HG03108 (cell line): ENCODE measurements around the gene CREB5.
A peak's percentile ranks its signal among the peaks of the same experiment; 100 is the strongest.
"Not testable (repeated sequence)": the region's sequence is repeated elsewhere in the genome, so short reads cannot be mapped to it uniquely, and the experiment has no call there.

Experiments used
- ATAC-seq: cut with Tn5 transposase; IDR thresholded peaks from one replicate; pipeline ENCODE4 v1.9.1; 2021; ENCODE audit warnings: moderate library complexity; ENCODE audit not compliant: unreplicated experiment

CREB5 gene

DNA sequence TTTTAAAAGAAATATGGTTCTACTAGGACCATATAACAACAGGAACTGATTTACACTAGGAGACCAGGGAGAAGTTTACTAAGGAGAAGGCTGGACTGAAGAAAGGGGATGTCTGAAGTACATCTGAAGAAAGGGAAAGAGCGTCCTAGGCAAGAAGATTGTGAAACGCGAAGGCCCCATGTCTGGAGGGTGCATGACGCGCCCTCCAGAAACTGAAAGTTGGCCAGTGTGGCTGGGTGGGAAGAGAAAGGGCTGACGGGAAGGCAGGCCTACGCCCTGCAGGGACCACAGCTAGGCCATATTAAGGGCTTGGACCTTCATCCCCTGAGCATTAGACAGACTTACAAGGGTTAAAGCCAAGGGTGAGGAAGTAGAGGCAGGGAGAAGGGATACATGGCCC, 387.8 kb downstream of the CREB5 start:
- no peak for ATAC-seq

DNA sequence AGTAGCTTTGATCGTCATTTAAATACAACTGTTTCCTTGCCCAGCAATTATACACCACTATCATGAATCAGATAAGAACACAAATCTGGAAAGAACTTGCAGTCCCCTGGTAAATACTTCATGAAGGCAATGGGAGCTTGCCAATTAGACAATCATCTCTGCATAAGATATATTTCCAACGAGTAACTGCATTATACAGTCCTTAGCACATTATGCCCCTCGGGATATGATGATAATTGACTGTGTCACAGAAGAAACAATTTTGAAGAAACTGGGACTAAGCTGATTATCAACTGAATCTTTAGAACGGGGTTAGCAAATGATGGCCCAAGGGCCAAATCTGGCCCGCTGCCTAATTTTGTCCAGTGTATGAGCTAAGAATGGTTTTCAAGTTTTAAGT, 390.1 kb downstream of the CREB5 start:
- ATAC-seq, result no peak

- no peak for ATAC-seq
Measured at GRCh38 chr7:28804157-28804556, 391.8 kb downstream of the CREB5 start.

DNA sequence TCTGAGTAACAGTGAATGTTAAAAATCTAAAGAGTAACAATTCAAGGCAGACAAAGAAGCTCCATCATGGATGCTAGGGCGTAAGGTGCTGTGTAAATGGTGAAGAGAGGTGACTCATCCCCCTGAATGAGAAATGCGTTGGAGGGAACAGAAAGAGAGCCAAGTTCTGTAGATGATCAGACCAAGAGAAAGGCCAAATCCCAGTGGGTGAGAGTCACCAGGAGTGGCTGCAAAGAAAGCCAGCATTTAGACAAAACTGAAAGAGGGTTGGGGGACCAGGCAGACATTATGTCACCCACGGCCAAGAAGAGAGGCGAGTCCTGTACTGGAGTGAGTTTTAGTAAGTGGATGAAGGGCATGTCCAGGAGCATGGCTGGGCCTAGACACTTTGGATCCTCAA, 392.7 kb downstream of the CREB5 start:
- ATAC-seq, result no peak

- no peak for ATAC-seq
Measured at GRCh38 chr7:28806841-28807240, 394.5 kb downstream of the CREB5 start.

DNA sequence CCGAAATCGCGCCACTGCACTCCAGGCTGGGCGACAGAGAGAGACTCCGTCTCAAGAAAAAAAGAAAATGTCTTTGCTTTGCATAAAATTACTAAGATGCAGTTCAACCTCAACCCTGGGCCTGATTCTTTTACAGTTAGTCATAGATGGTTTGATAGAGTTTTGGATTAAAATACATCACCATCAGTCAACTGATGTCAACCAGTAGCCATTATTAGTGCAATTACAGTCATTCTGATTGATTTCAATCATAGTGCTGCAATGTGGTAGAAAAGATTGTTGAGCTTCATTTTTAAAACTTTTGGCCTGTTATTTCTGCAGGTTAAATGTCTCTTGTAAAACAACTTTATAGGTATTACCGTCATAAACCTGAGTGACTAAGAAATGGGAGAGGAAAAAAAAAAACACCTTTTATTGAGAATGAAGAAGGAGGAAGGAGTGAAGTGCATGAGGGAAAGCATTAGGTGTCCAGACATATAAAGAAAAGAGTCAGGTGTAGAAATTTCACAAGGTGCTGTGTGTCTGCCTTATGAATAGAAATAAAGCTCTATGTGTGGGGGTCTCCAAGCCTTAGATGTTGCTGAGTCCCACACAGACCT, 395.2 kb downstream of the CREB5 start:
- no peak for ATAC-seq

- peak; percentile 40 for ATAC-seq
Measured at GRCh38 chr7:28808796-28809533, 396.6 kb downstream of the CREB5 start.

DNA sequence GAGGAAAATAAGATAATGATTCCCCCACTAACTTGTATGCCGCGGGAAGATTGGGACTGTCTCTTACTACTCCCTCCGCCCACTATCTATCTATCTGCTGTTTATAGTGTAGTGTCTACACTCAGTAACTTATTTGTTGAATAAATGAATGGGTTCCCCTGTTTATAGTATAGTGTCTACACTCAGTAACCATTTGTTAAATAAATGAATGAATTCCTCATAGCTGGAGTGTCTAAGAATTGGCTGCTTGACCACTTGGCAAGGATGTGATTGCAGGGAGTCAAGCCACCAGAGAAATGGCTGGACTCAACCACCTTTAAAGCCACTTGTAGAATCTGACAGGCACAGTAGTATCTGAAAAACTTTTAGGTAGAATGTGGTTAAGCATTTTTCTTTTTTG, 398.7 kb downstream of the CREB5 start:
- ATAC-seq, result no peak

GRCh38 chr7:28811701-28812430, 399.5 kb downstream of the CREB5 start:
- ATAC-seq, result no peak

DNA sequence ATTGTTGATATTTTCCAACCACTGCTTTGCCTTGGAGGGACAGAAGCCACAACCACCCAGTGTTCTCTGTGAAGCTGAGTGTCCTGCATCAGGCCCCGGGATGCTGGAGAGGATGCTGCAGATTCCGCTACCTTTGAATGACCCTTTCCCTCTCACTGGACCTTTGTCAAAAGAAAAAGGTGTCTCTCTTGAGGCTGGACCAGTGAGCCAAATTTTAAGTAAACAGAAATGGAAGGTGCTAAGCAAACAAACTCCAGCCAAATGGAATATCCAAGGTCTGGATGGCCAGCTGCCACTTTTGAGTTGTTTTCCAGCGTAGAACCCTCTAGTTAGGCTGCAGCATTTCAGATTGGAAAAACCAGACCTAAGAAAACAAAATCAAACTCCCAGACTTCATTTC, 400.3 kb downstream of the CREB5 start:
- ATAC-seq, result no peak

DNA sequence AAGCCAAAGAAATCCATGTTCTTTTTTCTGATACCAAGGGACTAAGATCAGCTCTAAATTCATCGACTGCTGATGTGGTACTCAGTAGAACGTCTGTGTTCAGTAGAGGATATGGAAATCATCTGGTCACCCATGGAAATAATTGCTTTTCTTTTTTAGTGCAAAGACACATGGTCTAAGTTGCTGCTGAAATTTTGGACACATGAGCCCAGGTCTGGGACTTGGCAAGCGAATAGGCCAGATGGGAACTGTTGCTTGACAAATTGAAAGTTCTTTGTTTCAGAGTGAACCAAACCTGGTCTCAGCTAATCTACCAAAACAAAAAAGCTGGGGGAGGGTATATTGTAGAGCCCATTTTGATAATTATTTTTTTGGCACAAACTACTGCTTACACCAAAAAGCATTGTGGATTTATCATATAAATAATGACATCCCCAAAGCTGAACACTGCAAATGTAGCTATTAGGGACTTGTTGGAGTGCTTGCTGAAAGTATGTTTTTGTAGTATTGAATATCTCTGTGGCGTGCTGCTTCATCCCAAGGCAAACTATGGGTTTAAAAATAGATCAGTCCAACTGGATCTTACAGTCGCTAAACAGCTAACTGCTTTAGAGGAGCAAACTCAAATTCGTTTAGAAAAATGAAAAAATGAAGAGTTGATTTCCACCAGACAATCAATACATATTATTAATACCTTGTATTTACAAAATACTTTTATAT, 401.1 kb downstream of the CREB5 start:
- no peak for ATAC-seq

DNA sequence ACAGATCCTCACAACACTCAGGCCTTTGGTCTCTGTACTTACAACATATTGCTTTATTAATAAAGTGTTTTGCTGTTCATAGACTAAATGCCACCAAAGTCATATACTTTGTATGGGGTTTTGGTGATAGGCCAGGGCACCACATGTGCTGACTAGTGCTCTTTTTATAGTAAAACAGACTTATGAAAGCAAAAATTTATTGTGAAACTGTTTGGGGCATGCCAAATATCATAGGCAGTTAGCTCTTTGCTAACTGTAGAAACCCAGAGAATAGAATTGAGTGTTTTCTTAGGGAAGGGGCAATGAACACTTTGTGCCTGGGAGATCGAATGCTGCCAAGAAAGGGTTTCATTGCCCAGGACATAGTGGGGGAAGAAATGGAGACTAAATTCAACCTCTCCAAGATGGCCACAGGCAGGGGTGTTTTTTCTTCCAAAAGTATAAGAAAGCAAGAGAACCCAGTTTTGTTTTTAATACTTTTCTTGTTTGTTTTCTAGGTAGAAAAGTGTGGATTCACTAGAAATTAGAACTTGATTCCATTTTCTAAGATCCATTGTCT, 403.1 kb downstream of the CREB5 start:
- ATAC-seq, result peak; percentile 42

GRCh38 chr7:28815928-28816373, 403.6 kb downstream of the CREB5 start:
- peak; percentile 71 for ATAC-seq

GRCh38 chr7:28818996-28819395, 406.7 kb downstream of the CREB5 start:
- ATAC-seq, result no peak

- no peak for ATAC-seq
Measured at GRCh38 chr7:28823582-28823981, 411.3 kb downstream of the CREB5 start.

DNA sequence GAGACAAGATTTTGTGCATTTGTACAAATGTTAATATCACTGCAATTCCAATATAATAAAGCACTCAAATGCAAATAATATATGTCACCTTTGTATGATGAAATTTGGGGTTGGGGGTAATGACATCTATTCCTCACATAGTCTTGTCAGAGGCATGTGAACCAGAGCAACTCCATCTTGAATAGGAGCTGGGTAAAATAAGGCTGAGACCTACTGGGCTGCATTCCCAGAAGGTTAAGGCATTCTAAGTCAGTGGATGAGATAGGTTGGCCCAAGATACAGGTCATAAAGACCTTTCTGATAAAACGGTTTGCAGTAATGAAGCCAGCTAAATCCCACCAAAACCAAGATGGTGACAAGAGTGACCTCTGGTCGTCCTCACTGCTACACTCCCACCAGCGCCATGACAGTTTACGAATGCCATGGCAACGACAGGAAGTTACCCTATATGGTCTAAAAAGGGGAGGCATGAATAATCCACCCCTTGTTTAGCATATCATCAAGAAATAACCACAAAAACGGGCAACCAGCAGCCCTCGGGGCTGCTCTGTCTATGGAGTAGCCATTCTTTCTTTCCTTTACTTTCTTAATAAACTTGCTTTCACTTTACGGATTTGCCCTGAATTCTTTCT, 413.6 kb downstream of the CREB5 start:
- not testable (repeated sequence) for ATAC-seq

DNA sequence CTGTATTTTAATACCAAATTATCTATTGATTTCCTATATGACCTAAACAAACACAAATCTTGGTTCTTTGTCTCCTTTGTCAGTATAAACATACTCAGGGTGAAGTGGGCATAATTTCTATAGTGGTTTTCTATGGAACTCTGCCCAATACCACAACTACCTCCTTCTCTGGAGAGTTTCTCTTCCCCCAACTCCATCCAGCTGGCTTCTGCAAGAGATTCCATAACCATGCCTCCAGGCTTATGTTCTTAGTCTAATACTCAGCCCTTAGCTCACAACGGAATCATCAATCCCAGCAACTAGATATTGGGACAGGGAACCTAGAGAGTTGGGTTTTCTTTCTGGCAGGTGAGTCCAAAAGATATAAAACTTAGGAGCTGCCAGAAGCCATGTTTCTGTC, 418.5 kb downstream of the CREB5 start:
- ATAC-seq, result no peak

DNA sequence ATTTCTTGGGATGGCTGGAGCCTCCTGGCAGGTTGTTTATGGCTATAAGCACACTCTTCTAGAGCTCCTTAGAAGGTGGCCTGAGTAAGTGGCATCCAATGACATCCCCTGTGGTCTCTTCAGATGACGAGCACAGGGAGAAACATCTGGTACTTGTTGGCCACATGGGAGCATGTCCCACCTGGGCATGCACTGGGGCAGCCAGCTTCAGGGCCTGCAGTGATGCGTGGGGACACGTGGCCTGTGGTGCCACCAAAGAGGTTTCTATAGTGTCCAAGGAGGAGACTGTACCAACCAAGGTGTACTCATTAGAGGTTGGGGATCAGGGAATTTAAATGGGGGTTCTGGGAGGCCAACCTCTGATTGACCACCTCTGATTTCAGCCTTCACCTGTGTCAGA, 420.4 kb downstream of the CREB5 start:
- no peak for ATAC-seq

GRCh38 chr7:28835800-28836199, 423.5 kb downstream of the CREB5 start:
- ATAC-seq, result no peak

DNA sequence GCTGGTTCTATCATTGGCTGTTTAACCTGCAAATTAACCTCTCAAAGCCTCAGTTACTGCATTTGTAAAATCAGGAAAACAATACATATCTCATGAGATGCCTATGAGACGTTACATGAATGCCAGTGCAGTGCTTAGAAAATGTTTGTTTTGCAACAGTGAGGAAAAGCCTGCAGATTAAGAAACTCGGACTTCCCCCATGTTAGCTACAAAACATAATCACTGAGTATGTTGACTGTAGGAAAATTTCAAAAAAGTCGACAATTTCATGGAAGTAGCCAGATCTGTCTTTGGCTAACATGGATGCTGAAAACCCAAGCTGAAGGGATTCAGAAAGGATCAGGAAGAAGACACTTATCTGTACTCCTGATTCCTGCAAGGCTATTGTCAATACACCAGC, 424.4 kb downstream of the CREB5 start:
- ATAC-seq, result no peak

GRCh38 chr7:28837216-28837615, 424.9 kb downstream of the CREB5 start:
- no peak for ATAC-seq
